ENCODE results near the gene IGLL5.

DNA sequence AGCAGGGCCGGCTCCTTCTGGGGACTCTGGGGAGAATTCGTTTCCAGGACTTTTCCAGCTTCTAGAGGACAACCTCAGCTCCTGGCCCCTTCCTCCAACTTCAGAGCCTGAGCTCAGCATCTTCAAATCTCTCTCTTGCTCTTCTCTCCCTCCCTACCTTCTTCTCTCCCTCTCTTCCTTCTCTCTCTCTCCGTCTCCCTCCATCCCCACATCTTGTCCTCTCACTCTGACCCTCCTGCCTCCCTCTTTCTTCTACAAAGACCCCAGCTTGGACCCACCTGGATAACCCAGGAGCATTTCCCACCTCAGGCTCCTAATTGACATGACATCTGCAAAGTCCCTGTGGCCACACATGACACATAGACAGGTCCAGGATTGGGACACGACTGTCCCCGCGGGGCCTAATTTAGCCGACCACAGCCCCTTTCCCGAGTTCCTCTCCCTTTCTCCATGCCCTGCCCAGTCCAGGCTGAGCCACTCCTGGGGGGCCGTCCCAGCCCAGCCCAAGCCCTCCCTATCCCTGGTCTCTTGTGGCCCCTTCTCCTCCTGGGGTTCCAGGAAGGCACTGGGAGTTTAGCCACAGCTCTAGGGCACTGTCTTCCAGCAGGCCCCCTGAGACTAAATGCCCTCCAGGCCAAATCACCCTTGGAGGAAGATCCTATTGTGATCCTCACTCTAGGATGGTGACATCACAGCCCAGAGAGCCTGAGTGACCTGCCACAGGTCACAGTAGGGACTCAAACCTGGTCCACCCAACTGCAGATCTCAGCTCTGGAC lies 36.9 kb downstream of the IGLL5 start:
- TF ChIP-seq EZH2 (IDR thresholded peaks at IDR 0.05; ENCODE audit: insufficient read depth, poor library complexity, severe bottlenecking) = no peak
- no peak for TF ChIP-seq EZH2phosphoT487 (IDR thresholded peaks at IDR 0.05; ENCODE audit: insufficient read depth, low read depth)
